GM12874 (cell line): ENCODE data around the gene SUPT5H.

Experiments
- TF ChIP-seq, protein P1 (sequence below): IDR thresholded peaks from 2 replicates; pipeline ENCODE4 v1.5.1; 2011; ENCODE audit warnings: low read depth, mild to moderate bottlenecking, control low read depth, low read length, moderate library complexity; ENCODE audit not compliant: insufficient read depth

The SUPT5H gene

DNA sequence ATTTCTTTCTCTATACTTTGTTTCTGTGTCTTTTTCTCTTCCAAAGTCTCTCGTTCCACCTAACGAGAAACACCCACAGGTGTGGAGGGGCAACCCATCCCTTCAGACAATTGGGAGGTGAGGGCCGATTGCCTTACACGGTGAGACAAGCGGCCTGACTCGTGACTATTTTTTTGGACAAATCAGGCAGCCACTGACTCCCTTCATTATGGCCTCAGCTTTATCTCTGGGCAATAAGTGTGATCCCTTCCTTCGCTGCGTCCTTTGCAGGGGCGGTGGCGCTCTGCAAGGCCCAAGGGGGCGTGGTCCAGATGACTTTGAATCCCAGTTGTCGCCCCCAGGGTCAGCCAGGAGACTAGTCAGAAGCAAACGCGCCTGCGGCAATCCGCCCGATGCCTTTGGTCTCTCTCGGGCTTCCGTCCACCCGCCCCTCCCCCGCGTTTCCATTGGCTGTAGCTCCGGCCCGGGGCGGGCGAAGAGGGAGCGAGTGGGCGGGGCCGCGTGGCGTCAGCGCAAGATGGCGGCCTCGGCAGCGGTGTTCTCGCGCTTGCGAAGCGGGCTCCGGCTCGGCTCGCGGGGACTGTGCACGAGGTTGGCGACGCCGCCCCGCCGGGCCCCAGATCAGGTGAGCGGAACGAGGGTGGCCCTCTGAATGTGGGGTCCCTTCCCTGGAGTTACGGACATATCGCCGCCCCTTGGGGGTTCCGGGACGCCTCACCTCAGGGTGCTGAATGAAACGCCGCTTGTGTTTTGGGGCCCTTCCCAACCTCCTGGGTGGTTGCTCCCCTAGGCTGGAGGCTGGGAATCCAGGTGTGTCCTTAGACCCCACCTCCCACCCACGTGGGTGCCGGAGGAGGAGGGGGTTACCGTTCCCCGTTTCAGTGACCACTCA is 35.2 kb downstream of the SUPT5H start, which contains the start of gene TIMM50:
Gene TIMM50, plus strand, starts transcription at position 502 of the 892 bp plus-strand sequence. Its CDS starts 16 bp downstream, at position 518.
- TF ChIP-seq, protein P1, sequence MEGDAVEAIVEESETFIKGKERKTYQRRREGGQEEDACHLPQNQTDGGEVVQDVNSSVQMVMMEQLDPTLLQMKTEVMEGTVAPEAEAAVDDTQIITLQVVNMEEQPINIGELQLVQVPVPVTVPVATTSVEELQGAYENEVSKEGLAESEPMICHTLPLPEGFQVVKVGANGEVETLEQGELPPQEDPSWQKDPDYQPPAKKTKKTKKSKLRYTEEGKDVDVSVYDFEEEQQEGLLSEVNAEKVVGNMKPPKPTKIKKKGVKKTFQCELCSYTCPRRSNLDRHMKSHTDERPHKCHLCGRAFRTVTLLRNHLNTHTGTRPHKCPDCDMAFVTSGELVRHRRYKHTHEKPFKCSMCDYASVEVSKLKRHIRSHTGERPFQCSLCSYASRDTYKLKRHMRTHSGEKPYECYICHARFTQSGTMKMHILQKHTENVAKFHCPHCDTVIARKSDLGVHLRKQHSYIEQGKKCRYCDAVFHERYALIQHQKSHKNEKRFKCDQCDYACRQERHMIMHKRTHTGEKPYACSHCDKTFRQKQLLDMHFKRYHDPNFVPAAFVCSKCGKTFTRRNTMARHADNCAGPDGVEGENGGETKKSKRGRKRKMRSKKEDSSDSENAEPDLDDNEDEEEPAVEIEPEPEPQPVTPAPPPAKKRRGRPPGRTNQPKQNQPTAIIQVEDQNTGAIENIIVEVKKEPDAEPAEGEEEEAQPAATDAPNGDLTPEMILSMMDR = no peak

DNA sequence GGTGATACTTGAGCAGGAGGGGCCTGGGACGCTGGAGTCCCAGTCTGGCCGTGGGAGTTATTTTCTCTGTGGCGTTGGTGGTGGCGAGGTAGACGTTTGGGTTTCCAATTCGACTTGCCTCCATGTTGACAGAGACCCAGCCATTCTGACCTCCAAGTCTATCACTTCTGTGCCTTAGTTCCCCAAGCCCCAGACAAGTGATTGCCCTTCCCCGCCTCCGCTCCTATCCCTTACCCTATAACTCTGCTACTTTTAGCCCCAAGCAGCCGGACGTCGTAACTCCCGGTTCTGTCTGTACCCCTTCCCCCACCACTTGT is 35.8 kb downstream of the SUPT5H start:
- TF ChIP-seq, protein P1 = no peak

DNA sequence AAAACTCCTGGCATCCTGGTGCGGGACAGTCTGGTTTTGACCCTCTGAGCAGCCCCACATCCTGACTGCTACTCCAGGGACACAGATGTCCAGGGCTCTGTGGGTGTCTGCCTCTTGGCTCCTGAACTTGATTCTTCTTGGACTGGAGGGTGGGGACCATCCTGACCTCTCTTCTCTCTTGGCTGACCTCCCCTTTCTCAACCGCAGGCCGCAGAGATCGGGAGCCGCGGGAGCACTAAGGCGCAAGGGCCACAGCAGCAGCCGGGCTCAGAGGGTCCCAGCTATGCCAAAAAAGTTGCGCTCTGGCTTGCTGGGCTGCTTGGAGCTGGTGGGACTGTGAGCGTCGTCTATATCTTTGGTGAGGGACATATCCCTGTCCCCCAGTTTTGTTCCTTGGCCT is 36.3 kb downstream of the SUPT5H start:
- TF ChIP-seq, protein P1 = no peak

DNA sequence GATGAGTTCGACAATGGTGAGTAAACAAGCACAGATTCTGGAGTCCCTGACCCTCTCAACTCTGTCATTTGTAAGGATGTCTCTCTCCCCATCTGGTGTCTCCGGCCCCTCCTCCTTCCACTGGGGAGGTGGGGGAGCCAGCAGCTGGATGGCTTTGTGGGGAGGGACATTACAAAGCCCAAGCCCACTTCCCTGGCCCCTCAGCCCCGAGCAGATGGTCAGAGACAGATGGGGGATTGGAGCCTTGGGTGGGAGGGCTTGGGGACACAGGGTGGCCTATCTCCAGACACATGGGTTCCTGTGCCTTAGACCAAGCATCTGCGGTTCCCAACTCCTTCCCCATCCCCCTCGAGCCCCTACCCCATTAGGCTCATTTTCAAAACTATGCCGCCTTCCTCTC is 37.8 kb downstream of the SUPT5H start:
- TF ChIP-seq, protein P1 = no peak

DNA sequence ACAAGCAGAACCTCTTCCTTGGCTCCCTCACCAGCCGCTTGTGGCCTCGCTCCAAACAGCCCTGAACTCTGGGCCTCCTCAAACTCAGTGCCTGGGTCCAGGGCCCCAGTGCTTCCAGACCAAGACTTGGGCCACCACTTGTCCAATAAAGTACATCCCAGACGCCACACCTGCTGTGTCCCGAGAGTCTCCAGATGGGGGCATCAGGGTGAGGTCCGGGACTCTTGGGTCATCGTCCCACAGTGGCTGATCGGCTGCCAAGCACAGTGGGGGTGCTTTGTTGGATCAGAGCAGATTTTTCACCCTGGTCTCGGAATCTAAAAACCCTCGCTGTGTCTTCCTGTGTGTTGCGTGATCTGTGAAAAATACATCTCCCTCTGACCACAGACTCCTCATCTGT is 44.4 kb downstream of the SUPT5H start:
- TF ChIP-seq, protein P1 = no peak

DNA sequence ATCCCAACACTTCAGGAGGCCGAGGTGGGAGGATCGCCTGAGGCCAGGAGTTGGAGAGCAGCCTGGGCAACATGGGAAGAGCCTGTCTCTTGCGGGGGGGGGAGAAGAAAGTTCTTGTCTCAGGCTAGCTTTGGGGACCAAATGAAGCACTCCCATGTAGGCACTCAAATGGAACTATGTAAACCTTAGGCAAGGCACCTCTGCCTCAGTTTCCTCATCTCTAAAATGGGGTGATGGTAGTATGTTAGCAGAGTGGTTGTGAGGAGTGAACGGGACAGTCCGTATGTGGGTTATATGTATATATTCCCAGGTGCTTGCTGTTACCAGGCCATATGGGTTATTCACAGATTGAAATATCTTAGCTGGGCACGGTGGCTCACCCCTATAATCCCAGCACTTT is 46.8 kb downstream of the SUPT5H start:
- TF ChIP-seq, protein P1 = no peak

DNA sequence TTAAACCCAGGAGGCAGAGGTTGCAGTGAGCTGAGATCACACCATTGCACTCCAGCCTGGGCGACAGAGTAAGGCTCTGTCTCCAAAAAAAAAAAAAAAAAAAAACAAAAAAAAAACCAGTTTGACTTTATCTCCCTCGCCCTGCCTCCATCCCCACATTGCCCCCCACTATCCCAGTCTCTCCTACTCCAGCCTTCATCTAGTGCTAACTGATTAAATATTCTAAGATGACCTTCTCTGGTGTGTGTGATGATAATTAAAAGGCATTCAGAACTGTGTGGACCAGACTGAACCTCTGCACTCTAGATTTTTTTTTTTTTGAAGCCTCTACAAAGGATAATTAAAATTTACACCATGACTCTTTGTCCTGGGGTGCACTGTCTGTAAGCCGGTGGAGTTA is 47.4 kb downstream of the SUPT5H start:
- TF ChIP-seq, protein P1 = no peak
